HepG2 (cell line): ENCODE results near the gene GPBP1. TPM values are rescaled to one million over a fixed set of nuclear protein-coding genes. Genes with fewer than 3 reads are reported as not detected.

Experiments
- CENPX ChIP-seq: sonication (generic); formaldehyde crosslinking; IDR thresholded peaks from 2 replicates; pipeline ENCODE4 v1.9.0; 2021; ENCODE audit warnings: mild to moderate bottlenecking, missing genetic modification reagents, moderate library complexity
- FOXA3 ChIP-seq: IDR thresholded peaks from 2 replicates; pipeline ENCODE4 v1.6.1; 2016; ENCODE audit warnings: missing genetic modification reagents, missing compliant biosample characterization
- HNRNPK ChIP-seq: fragments of 200-400 bp; formaldehyde crosslinking; IDR thresholded peaks from 2 replicates; pipeline ENCODE4 v1.6.1; 2018; ENCODE audit warnings: low read length, low read depth, moderate library complexity, mild to moderate bottlenecking; ENCODE audit not compliant: poor library complexity, severe bottlenecking
- KMT2B ChIP-seq: IDR thresholded peaks from 2 replicates; pipeline ENCODE4 v1.6.1; 2016; ENCODE audit warnings: missing genetic modification reagents, missing compliant biosample characterization
- MAFF ChIP-seq: IDR thresholded peaks from 2 replicates; pipeline ENCODE4 v1.6.1; 2011; ENCODE audit warnings: low read depth, low read length, improper control_type of control experiment
- MAFK ChIP-seq, 2 experiments: IDR thresholded peaks in 1 of 2; conservative IDR thresholded peaks in 1 of 2; 2 replicates each; pipeline ENCODE4 v1.6.1; 2011; ENCODE audit warnings: improper control_type of control experiment in 2 of 2, low read length in 2 of 2
- NR2F6 ChIP-seq, 2 experiments: IDR thresholded peaks; 2 replicates each; pipeline ENCODE4 v1.6.1; 2016; ENCODE audit warnings: antibody characterized with exemption in 1 of 2, mild to moderate bottlenecking in 1 of 2
- ONECUT2 ChIP-seq: sonication (generic); formaldehyde crosslinking; IDR thresholded peaks from 2 replicates; pipeline ENCODE4 v1.4.0; 2020; ENCODE audit warnings: missing genetic modification reagents
- TBX2 ChIP-seq: sonication (generic); formaldehyde crosslinking; IDR thresholded peaks from 2 replicates; pipeline ENCODE4 v1.5.0; 2020; ENCODE audit warnings: missing genetic modification reagents, mild to moderate bottlenecking, borderline replicate concordance
- TBX3 ChIP-seq: fragments of 450-650 bp; IDR thresholded peaks from 2 replicates; pipeline ENCODE4 v1.6.1; 2017; ENCODE audit warnings: antibody characterized with exemption, mild to moderate bottlenecking, inconsistent platforms, borderline replicate concordance
- U2AF2 ChIP-seq: fragments of 200-400 bp; formaldehyde crosslinking; IDR thresholded peaks from 2 replicates; pipeline ENCODE4 v1.6.1; 2017; ENCODE audit warnings: low read depth, mild to moderate bottlenecking, low read length
- ZNF557 ChIP-seq: sonication (generic); formaldehyde crosslinking; IDR thresholded peaks from 2 replicates; pipeline ENCODE4 v1.4.0; 2020; ENCODE audit warnings: missing genetic modification reagents
- ZNF577 ChIP-seq: sonication (generic); formaldehyde crosslinking; IDR thresholded peaks from 2 replicates; pipeline ENCODE4 v1.4.0; 2020; ENCODE audit warnings: mild to moderate bottlenecking, low read depth, missing genetic modification reagents, borderline replicate concordance
- ZNF766 ChIP-seq: sonication (generic); formaldehyde crosslinking; IDR thresholded peaks from 2 replicates; pipeline ENCODE4 v1.5.0; 2020; ENCODE audit warnings: missing genetic modification reagents, borderline replicate concordance
- polyA plus RNA-seq, 8 experiments: library from polyadenylated mRNA; depleted of rRNA in 3 of 8; stranded (reverse) in 7 of 8; unstranded in 1 of 8; fragments of >200 nt; fragmentation: Illumina TruSeq in 4 of 8; extraction: Trizol in 4 of 8; gene quantifications; 2 replicates each; pipeline versions ENCODE4 v1.2.1 to v1.2.3, GENCODE V29; 2011 to 2016; ENCODE audit warnings: low read depth in 4 of 8, missing spikeins in 1 of 8, mixed read lengths in 1 of 8; ENCODE audit not compliant: insufficient read depth in 1 of 8
- total RNA-seq, 5 experiments: library from RNA; depleted of rRNA; stranded (reverse); fragments of >200 nt; fragmentation: Illumina TruSeq; extraction: Trizol; gene quantifications; 2 replicates each; pipeline ENCODE4 v1.2.3, GENCODE V29; 2016; ENCODE audit warnings: low read depth in 1 of 5
- TF ChIP-seq, protein P1 (sequence below): sonication (generic); formaldehyde crosslinking; IDR thresholded peaks from 2 replicates; pipeline ENCODE4 v1.4.0; 2020; ENCODE audit warnings: mild to moderate bottlenecking, missing genetic modification reagents, borderline replicate concordance
- TF ChIP-seq, protein P2 (sequence below): IDR thresholded peaks from 2 replicates; pipeline ENCODE4 v1.6.1; 2016; ENCODE audit warnings: low read depth, missing genetic modification reagents, missing compliant biosample characterization

The GPBP1 gene
- total and polyA plus RNA-seq, 2 of the 13 experiments (the other 11 are each of a cell fraction or from before 2014, with no cell fraction given) = 27.1 to 72.2 TPM

- TF ChIP-seq TBX2 = no peak
- TF ChIP-seq CENPX (CRISPR knock-in tag) = no peak
- TF ChIP-seq U2AF2 = no peak
- TF ChIP-seq ZNF766 (CRISPR knock-in tag) = no peak
- no peak for TF ChIP-seq KMT2B
- TF ChIP-seq HNRNPK = no peak
- peak; percentile 88 for TF ChIP-seq TBX3
- TF ChIP-seq, protein P1, sequence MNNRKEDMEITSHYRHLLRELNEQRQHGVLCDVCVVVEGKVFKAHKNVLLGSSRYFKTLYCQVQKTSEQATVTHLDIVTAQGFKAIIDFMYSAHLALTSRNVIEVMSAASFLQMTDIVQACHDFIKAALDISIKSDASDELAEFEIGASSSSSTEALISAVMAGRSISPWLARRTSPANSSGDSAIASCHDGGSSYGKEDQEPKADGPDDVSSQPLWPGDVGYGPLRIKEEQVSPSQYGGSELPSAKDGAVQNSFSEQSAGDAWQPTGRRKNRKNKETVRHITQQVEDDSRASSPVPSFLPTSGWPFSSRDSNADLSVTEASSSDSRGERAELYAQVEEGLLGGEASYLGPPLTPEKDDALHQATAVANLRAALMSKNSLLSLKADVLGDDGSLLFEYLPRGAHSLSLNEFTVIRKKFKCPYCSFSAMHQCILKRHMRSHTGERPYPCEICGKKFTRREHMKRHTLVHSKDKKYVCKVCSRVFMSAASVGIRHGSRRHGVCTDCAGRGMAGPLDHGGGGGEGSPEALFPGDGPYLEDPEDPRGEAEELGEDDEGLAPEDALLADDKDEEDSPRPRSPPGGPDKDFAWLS (CRISPR knock-in tag) = no peak
- TF ChIP-seq ZNF557 (CRISPR knock-in tag) = no peak
- peak; percentile 33; the same call in 1 of the 2 replicates for TF ChIP-seq FOXA3 (CRISPR knock-in tag)
- TF ChIP-seq NR2F6 (IDR thresholded peaks at IDR 0.05) = no peak
- TF ChIP-seq NR2F6 (CRISPR knock-in tag; IDR thresholded peaks at IDR 0.05) = no peak
- TF ChIP-seq ZNF577 (CRISPR knock-in tag) = no peak
- TF ChIP-seq MAFK (conservative IDR thresholded peaks at IDR 0.05 in 1 of 2, IDR thresholded peaks at IDR 0.05 in 1 of 2; ENCODE audit: low read length in 2 of 2) = peak in 1 of 2 experiments; percentile 35; a peak in 1 of 4 replicates
- TF ChIP-seq MAFF = peak; percentile 46; the same call in 1 of the 2 replicates
- TF ChIP-seq ONECUT2 (CRISPR knock-in tag) = peak; percentile 54; the same call in 1 of the 2 replicates
- TF ChIP-seq, protein P2, sequence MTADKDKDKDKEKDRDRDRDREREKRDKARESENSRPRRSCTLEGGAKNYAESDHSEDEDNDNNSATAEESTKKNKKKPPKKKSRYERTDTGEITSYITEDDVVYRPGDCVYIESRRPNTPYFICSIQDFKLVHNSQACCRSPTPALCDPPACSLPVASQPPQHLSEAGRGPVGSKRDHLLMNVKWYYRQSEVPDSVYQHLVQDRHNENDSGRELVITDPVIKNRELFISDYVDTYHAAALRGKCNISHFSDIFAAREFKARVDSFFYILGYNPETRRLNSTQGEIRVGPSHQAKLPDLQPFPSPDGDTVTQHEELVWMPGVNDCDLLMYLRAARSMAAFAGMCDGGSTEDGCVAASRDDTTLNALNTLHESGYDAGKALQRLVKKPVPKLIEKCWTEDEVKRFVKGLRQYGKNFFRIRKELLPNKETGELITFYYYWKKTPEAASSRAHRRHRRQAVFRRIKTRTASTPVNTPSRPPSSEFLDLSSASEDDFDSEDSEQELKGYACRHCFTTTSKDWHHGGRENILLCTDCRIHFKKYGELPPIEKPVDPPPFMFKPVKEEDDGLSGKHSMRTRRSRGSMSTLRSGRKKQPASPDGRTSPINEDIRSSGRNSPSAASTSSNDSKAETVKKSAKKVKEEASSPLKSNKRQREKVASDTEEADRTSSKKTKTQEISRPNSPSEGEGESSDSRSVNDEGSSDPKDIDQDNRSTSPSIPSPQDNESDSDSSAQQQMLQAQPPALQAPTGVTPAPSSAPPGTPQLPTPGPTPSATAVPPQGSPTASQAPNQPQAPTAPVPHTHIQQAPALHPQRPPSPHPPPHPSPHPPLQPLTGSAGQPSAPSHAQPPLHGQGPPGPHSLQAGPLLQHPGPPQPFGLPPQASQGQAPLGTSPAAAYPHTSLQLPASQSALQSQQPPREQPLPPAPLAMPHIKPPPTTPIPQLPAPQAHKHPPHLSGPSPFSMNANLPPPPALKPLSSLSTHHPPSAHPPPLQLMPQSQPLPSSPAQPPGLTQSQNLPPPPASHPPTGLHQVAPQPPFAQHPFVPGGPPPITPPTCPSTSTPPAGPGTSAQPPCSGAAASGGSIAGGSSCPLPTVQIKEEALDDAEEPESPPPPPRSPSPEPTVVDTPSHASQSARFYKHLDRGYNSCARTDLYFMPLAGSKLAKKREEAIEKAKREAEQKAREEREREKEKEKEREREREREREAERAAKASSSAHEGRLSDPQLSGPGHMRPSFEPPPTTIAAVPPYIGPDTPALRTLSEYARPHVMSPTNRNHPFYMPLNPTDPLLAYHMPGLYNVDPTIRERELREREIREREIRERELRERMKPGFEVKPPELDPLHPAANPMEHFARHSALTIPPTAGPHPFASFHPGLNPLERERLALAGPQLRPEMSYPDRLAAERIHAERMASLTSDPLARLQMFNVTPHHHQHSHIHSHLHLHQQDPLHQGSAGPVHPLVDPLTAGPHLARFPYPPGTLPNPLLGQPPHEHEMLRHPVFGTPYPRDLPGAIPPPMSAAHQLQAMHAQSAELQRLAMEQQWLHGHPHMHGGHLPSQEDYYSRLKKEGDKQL = no peak
Observed at GRCh38 chr5:57219386-57219785, 45.5 kb downstream of the GPBP1 start (continued).
